GM06990 (cell line): ENCODE data around the gene GRIK3.

Experiments used
- DNase-seq: peaks from one replicate; pipeline ENCODE4 v3.0.0-alpha.2; 2011; ENCODE audit not compliant: insufficient read length; ENCODE audit errors: extremely low read depth
- H3K27me3 ChIP-seq: replicated peaks from 2 replicates; pipeline ENCODE4 v1.6.0; 2011; ENCODE audit warnings: low read length; ENCODE audit not compliant: control insufficient read depth, insufficient read depth
- H3K36me3 ChIP-seq: 2 replicates; pipeline ENCODE4 v1.5.1; 2011; ENCODE audit warnings: low read length; ENCODE audit not compliant: control insufficient read depth, insufficient read depth
- H3K4me3 ChIP-seq: replicated peaks from 2 replicates; pipeline ENCODE4 v1.5.1; 2011; ENCODE audit warnings: low read depth, mild to moderate bottlenecking, control low read depth, low read length
- TF ChIP-seq, protein P1 (sequence below): IDR thresholded peaks from 2 replicates; pipeline ENCODE4 v1.5.1; 2011; ENCODE audit warnings: low read length, control low read depth, mild to moderate bottlenecking, inconsistent platforms; ENCODE audit not compliant: insufficient read depth, poor library complexity, severe bottlenecking

Gene GRIK3

GRCh38 chr1:37073854-37074379 lies 39.6 kb upstream of the GRIK3 start:
- no peak for DNase-seq
- Histone ChIP-seq H3K4me3 (no peak overlapping the region), H3K36me3 (no peaks in the 10 kb centered on the region), H3K27me3 (no peaks in the 10 kb centered on the region; the same call in 1 of the 2 replicates)
- TF ChIP-seq, protein P1, sequence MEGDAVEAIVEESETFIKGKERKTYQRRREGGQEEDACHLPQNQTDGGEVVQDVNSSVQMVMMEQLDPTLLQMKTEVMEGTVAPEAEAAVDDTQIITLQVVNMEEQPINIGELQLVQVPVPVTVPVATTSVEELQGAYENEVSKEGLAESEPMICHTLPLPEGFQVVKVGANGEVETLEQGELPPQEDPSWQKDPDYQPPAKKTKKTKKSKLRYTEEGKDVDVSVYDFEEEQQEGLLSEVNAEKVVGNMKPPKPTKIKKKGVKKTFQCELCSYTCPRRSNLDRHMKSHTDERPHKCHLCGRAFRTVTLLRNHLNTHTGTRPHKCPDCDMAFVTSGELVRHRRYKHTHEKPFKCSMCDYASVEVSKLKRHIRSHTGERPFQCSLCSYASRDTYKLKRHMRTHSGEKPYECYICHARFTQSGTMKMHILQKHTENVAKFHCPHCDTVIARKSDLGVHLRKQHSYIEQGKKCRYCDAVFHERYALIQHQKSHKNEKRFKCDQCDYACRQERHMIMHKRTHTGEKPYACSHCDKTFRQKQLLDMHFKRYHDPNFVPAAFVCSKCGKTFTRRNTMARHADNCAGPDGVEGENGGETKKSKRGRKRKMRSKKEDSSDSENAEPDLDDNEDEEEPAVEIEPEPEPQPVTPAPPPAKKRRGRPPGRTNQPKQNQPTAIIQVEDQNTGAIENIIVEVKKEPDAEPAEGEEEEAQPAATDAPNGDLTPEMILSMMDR = no peak

DNA sequence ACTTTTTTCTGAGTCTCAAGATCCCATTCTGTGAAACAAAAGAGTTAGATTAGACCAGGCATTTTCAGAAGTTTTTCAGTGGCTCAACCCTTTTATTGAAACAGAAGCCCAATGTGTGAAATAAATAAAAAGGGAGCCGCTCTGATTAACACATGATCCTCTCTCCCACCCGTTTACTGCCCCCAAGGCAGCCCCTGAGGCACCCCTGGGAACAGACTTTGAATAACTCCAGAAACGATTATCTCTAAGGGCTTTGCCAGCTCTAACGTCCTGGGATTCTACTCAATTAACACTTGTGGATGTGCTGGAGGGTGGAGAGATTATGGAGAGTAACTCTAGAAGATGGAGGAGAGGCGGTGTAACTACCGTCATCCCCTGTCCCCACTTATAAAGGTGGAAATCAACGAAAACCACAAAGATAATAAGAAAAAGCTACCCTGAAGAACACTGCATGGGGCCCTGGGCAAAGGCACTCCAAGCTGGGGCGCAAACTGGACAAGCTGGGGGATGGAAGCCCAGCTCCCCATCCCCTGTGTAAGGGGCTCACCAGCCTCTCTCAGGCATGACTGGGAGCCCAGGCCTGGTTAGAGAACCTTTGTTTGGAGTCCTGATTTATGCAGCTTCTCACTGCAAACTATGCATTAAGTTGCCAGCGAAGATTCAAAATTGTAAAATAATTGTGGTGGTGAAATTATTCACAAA lies 39.0 kb upstream of the GRIK3 start:
- DNase-seq = no peak
- H3K4me3 ChIP-seq = no peak overlapping the region
- no peaks in the 10 kb centered on the region; the same call in 1 of the 2 replicates for H3K27me3 ChIP-seq

DNA sequence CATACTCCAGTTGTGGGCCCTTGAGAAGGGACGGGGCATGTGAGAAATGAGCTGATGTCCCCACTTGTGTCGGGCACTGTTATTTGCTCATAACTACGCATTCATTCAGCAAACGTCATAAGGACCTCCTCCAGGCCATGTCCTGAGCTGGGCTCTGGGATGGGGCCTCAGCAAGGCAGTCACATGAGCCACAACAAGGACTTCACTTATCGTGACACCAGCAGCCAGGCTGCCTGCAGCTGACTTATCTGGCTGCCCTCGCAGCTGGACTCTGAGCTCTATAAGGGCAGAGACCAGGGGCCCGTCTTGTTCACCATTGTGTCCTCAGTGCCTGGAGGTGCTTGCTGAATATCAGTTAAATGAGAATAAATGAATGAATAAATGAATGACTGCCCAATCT lies 37.5 kb upstream of the GRIK3 start:
- TF ChIP-seq, protein P1 = no peak
- Histone ChIP-seq H3K27me3 (no peaks in the 10 kb centered on the region; the same call in 1 of the 2 replicates), H3K4me3 (no peak overlapping the region), H3K36me3 (no peaks in the 10 kb centered on the region)
- no peak for DNase-seq

More for the DNA sequence above, 39.0 kb upstream of the GRIK3 start:
- TF ChIP-seq, protein P1 = no peak
- H3K36me3 ChIP-seq = no peaks in the 10 kb centered on the region

DNA sequence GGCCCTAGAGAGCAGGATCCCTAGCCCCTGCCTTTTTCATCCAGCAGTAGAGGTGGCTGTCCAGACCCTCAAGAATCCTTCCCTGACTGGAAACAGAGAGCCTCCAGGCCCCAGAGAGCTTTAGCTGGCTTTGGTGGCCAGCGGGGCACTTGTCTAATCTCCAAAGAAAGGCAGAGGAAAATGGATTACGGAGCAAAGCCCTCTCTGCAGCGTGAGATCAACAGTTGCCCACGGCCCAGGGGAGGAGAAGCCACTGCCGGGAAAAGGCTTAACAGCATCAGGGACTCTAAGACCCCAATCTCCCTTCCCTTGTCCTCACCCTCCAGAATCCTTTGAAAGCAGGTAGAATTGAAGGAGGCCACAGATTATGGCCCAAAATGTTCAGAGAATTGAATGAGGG lies 35.8 kb upstream of the GRIK3 start:
- DNase-seq = no peak
- Histone ChIP-seq H3K36me3 (no peaks in the 10 kb centered on the region), H3K27me3 (no peaks in the 10 kb centered on the region; the same call in 1 of the 2 replicates), H3K4me3 (no peak overlapping the region)
- TF ChIP-seq, protein P1 = no peak

DNA sequence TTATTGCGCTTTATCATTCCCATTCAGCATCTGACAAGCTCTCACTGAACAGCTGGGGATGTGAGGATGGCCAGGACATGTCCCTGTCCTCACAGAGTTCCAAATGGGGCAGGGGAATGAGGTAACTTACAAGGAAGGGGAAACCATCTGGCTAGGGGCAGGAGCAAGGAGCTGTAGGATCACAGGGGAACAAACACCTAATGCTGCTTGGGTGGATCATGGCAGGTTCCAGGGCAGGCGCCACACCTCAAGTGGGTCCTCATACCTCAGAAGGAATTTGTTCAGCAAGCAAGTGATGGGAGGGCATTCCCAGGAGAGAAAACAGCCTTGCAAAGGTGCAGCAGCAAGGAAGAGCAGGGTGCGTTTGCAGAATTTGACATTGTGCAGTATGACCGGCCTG lies 35.1 kb upstream of the GRIK3 start:
- TF ChIP-seq, protein P1 = no peak
- Histone ChIP-seq H3K4me3 (no peak overlapping the region), H3K27me3 (no peaks in the 10 kb centered on the region; the same call in 1 of the 2 replicates), H3K36me3 (no peaks in the 10 kb centered on the region)
- no peak for DNase-seq
